MV-4-11 (cell line): ENCODE measurements around the gene CACNA1C.

Experiments
- DNase-seq: peaks from one replicate; lab custom pipeline; 2025; lab: John Stamatoyannopoulos, UW

CACNA1C gene

GRCh38 chr12:2140858-2141519, 88.2 kb downstream of the CACNA1C start:
- no peak for DNase-seq

- no peak for DNase-seq
Measured at GRCh38 chr12:2142068-2142467, 89.3 kb downstream of the CACNA1C start.

GRCh38 chr12:2144951-2145350, 92.2 kb downstream of the CACNA1C start:
- DNase-seq: no peak

- no peak for DNase-seq
Measured at GRCh38 chr12:2145433-2145998, 92.7 kb downstream of the CACNA1C start.

- DNase-seq: no peak
Measured at GRCh38 chr12:2147335-2147734, 94.5 kb downstream of the CACNA1C start.

- DNase-seq: no peak
Measured at GRCh38 chr12:2149091-2149490, 96.3 kb downstream of the CACNA1C start.

GRCh38 chr12:2150833-2151232, 98.0 kb downstream of the CACNA1C start:
- no peak for DNase-seq

- no peak for DNase-seq
Measured at GRCh38 chr12:2151391-2151790, 98.6 kb downstream of the CACNA1C start.

- DNase-seq: no peak
Measured at GRCh38 chr12:2152134-2152533, 99.3 kb downstream of the CACNA1C start.

GRCh38 chr12:2154050-2154449, 101.3 kb downstream of the CACNA1C start:
- DNase-seq: no peak

- DNase-seq: no peak
Measured at GRCh38 chr12:2154521-2154920, 101.7 kb downstream of the CACNA1C start.

GRCh38 chr12:2156333-2156732, 103.5 kb downstream of the CACNA1C start:
- DNase-seq: no peak

- no peak for DNase-seq
Measured at GRCh38 chr12:2160043-2160442, 107.3 kb downstream of the CACNA1C start.

- DNase-seq: no peak
Measured at GRCh38 chr12:2161473-2161872, 108.7 kb downstream of the CACNA1C start.

- no peak for DNase-seq
Measured at GRCh38 chr12:2163177-2163941, 110.6 kb downstream of the CACNA1C start.

GRCh38 chr12:2165021-2165420, 112.2 kb downstream of the CACNA1C start:
- no peak for DNase-seq

- no peak for DNase-seq
Measured at GRCh38 chr12:2165927-2166326, 113.1 kb downstream of the CACNA1C start.

GRCh38 chr12:2166696-2167095, 113.9 kb downstream of the CACNA1C start:
- DNase-seq: no peak

- no peak for DNase-seq
Measured at GRCh38 chr12:2167231-2167630, 114.4 kb downstream of the CACNA1C start.

- no peak for DNase-seq
Measured at GRCh38 chr12:2168808-2169207, 116.0 kb downstream of the CACNA1C start.

GRCh38 chr12:2169489-2169888, 116.7 kb downstream of the CACNA1C start:
- DNase-seq: no peak

- no peak for DNase-seq
Measured at GRCh38 chr12:2169940-2170339, 117.2 kb downstream of the CACNA1C start.

- no peak for DNase-seq
Measured at GRCh38 chr12:2170376-2170775, 117.6 kb downstream of the CACNA1C start.
